Fibroblast of mammary gland (primary cell): ENCODE data around the gene PTPRE.

Source experiments
- DNase-seq: peaks from one replicate; pipeline ENCODE4 v3.0.0-alpha.2; 2010; ENCODE audit warnings: low read depth
- H3K4me3 ChIP-seq: 2 replicates; pipeline ENCODE4 v1.5.1; 2011; ENCODE audit warnings: low read depth, mild to moderate bottlenecking, low read length, moderate library complexity; ENCODE audit not compliant: control insufficient read depth
- CTCF ChIP-seq: conservative IDR thresholded peaks from 2 replicates; pipeline ENCODE4 v1.5.1; 2011; ENCODE audit warnings: low read depth, low read length, inconsistent platforms; ENCODE audit not compliant: control insufficient read depth, insufficient read depth

PTPRE gene

GRCh38 chr10:128045833-128046120 is 138.9 kb downstream of the PTPRE start:
- no peak for DNase-seq
- TF ChIP-seq CTCF: no peak
- no peak overlapping the region for H3K4me3 ChIP-seq

- TF ChIP-seq CTCF: no peak
- no peak for DNase-seq
- no peak overlapping the region for H3K4me3 ChIP-seq
Observed at GRCh38 chr10:128046156-128046952, 139.5 kb downstream of the PTPRE start.

GRCh38 chr10:128046953-128047290 is 140.0 kb downstream of the PTPRE start:
- DNase-seq: no peak
- TF ChIP-seq CTCF: no peak
- no peak overlapping the region for H3K4me3 ChIP-seq

- DNase-seq: no peak
- no peak for TF ChIP-seq CTCF
- H3K4me3 ChIP-seq: no peak overlapping the region
Observed at GRCh38 chr10:128047351-128047750, 140.4 kb downstream of the PTPRE start.

GRCh38 chr10:128047991-128048818 is 141.3 kb downstream of the PTPRE start:
- peak; percentile 53 for DNase-seq
- no peak overlapping the region for H3K4me3 ChIP-seq
- no peak for TF ChIP-seq CTCF

- no peak overlapping the region for H3K4me3 ChIP-seq
- TF ChIP-seq CTCF: no peak
- DNase-seq: no peak
Observed at GRCh38 chr10:128048819-128049210, 141.9 kb downstream of the PTPRE start.
